Stomach (tissue), 9 donors: ENCODE data around the gene ITGB2. TPM values are rescaled to one million over a fixed set of nuclear protein-coding genes. Genes with fewer than 3 reads are reported as not detected.

Experiments
- DNase-seq, 2 donors: peaks; one replicate each; pipeline versions ENCODE4 v3.0.0 to v3.0.0-alpha.2; 2013 to 2019
- H3K27ac ChIP-seq, 5 donors: fragments of 200-600 bp in 4 of 5; sonication (generic) in 4 of 5; one replicate each; pipeline ENCODE4 v1.5.1; 2013 to 2019; ENCODE audit warnings: mild to moderate bottlenecking in 1 of 5, moderate library complexity in 1 of 5
- H3K27me3 ChIP-seq, 3 donors: fragments of 200-600 bp; sonication (generic); one replicate each; pipeline ENCODE4 v1.5.1; 2017 to 2019; ENCODE audit warnings: mixed run types in 1 of 3
- H3K36me3 ChIP-seq, 4 donors: fragments of 200-600 bp; sonication (generic); 1 replicate in 3 of 4; 2 replicates in 1 of 4; pipeline ENCODE4 v1.5.1; 2016 to 2019
- H3K4me1 ChIP-seq, 4 donors: fragments of 200-600 bp; sonication (generic); one replicate each; pipeline ENCODE4 v1.5.1; 2016 to 2019
- H3K4me3 ChIP-seq, 4 donors: fragments of 200-600 bp; sonication (generic) in 3 of 4; one replicate each; pipeline ENCODE4 v1.5.1; 2016 to 2019; ENCODE audit warnings: mild to moderate bottlenecking in 1 of 4
- H3K9me3 ChIP-seq, 4 donors: fragments of 200-600 bp; sonication (generic); one replicate each; pipeline ENCODE4 v1.5.1; 2016 to 2019
- EP300 ChIP-seq: sonication (generic); formaldehyde crosslinking; IDR thresholded peaks from one replicate; pipeline ENCODE4 v1.6.1; 2017; ENCODE audit warnings: antibody characterized with exemption
- POLR2A ChIP-seq, 4 donors: fragments of 450-650 bp; IDR thresholded peaks; one replicate each; pipeline ENCODE4 v1.6.1; 2016; ENCODE audit warnings: antibody characterized with exemption in 4 of 4, control low read depth in 2 of 4, mild to moderate bottlenecking in 1 of 4, moderate library complexity in 1 of 4
- POLR2AphosphoS5 ChIP-seq, 3 donors: sonication (generic); formaldehyde crosslinking; IDR thresholded peaks; one replicate each; pipeline ENCODE4 v1.6.1; 2016; ENCODE audit warnings: antibody characterized with exemption in 3 of 3
- WGBS, 5 donors: extraction: QIAGEN DNeasy Blood & Tissue Kit in 3 of 5; methylation state at CpG; one replicate each; pipeline versions ENCODE4 v1.1.5 to v1.1.7; 2013 to 2018; 5-methylcytosine and 5-hydroxymethylcytosine counted together
- intact Hi-C: fragments of 100-400 bp; cut with DNase I; formaldehyde crosslinking; loops from one replicate; pipeline ENCODE4 v1.15.1; 2023; ENCODE audit warnings: low total_unique reads
- polyA plus RNA-seq, 3 donors: library from polyadenylated mRNA; stranded (reverse); fragments of 200-250 nt; gene quantifications; one replicate each; pipeline ENCODE4 v1.2.3, GENCODE V29; 2013
- total RNA-seq, 5 donors: library from RNA; depleted of rRNA; stranded (reverse); fragments of >200 nt; gene quantifications; one replicate each; pipeline versions ENCODE4 v1.1.0 to v1.2.3, GENCODE V29; 2014 to 2016
- TF ChIP-seq, protein P1 (sequence below), 7 experiments: fragments of 450-650 bp in 4 of 7; fragments of 200-600 bp in 3 of 7; sonication (generic) in 3 of 7; IDR thresholded peaks; one replicate each; pipeline ENCODE4 v1.5.1; 2016 to 2019; ENCODE audit warnings: antibody characterized with exemption in 7 of 7, control low read depth in 2 of 7, mild to moderate bottlenecking in 1 of 7
- donor health status: healthy with polysubstance abuse.
- donor health status: Bipolar disorder and iron deficiency.
- donor health status: healthy.

The ITGB2 gene
- total and polyA plus RNA-seq, 8 donors: 3.5 to 72.2 (median 15.1) TPM

DNA sequence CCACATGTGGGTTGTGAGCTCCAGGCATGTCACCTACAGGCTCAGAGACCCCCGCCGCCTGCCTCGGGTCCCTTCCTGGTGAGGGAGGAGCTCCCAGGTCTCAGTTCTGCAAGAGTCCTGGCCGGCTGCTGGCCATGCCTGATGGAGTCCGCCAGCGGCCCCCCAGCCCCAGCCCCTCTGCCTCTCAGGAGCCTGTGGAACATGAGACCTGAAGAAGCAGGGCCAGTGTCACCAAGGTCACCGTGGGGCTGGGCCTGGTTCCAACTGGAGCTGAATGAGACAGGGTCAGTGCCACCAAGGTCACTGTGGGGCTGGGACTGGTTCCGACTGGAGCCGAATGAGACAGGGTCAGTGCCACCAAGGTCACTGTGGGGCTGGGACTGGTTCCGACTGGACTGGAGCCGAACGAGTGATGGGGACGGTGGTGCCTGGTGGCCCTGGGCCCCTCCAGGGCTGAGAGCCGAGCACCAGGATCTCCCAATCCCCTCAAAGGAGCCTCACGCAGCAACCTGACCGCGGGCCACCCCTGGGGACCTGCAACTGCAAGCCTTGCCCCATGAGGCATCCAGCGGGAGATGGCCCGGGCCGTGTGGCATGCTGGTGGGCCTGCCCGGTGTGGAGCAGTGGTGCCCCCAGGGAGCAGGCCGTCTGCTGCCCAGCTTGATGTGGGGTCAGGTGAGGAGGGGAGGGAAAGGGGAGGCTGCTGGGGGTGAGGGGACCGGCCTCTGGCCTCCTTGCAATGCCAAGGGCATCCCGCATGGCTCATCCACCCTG, 32.7 kb downstream of the ITGB2 start:
- peaks cover 0 to 6% (median 0%) of the 10 kb centered on the region in 4 donors for H3K4me1 ChIP-seq
- intact Hi-C loops: no loop called here
- peaks cover 0 to 55% (median 10%) of the 10 kb centered on the region in 4 donors for H3K36me3 ChIP-seq
- TF ChIP-seq POLR2AphosphoS5 (IDR thresholded peaks at IDR 0.05): no peak
- H3K4me3 ChIP-seq: no peak overlapping the region
- H3K27me3 ChIP-seq: peaks cover 0 to 48% (median 0%) of the 10 kb centered on the region in 3 donors
- no peak for DNase-seq
- WGBS, 5 donors: 81 to 93% (median 84%) methylated on average over 5 to 24 of the region's 24 CpGs
- no peak overlapping the region for H3K27ac ChIP-seq
- no peaks in the 10 kb centered on the region for H3K9me3 ChIP-seq

DNA sequence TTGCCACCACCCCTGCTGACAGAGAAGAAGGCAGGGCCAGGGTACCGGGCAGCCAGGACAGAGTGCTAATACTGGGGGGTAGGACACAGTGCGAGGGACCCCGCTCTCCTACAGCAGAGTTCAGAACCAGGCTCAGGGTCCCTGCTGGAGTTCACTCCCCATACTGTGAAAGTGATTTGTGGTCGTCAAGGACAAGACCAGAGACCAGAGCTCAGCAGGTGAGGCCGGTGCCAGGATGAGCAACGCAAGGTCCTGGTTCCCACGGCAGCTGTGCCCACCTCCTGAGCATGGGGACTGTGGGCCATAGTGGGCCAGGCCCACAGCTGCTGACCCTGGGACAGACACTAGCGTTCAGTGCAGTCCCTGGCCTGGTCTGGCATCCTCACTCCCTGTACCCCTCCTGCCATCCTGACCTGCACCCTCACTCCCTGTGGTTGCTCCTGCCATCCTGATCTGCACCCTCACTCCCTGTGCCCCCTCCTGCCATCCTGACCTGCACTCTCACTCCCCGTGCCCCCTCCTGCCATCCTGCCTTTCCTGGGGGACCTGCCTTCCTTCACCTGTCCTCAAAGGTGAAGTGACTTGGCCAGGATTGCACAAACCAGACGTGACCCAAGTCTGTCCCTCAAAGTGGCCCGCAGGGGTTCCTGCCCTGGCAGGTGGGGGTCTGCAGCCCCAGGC, 33.4 kb downstream of the ITGB2 start:
- H3K9me3 ChIP-seq: no peaks in the 10 kb centered on the region
- H3K36me3 ChIP-seq: peaks cover 0 to 55% (median 10%) of the 10 kb centered on the region in 4 donors
- intact Hi-C loops: no loop called here
- H3K27ac ChIP-seq: no peak overlapping the region
- no peak overlapping the region for H3K4me3 ChIP-seq
- TF ChIP-seq POLR2A (IDR thresholded peaks at IDR 0.05): no peak
- no peak for TF ChIP-seq EP300
- TF ChIP-seq POLR2AphosphoS5 (IDR thresholded peaks at IDR 0.05): no peak
- TF ChIP-seq, protein P1, sequence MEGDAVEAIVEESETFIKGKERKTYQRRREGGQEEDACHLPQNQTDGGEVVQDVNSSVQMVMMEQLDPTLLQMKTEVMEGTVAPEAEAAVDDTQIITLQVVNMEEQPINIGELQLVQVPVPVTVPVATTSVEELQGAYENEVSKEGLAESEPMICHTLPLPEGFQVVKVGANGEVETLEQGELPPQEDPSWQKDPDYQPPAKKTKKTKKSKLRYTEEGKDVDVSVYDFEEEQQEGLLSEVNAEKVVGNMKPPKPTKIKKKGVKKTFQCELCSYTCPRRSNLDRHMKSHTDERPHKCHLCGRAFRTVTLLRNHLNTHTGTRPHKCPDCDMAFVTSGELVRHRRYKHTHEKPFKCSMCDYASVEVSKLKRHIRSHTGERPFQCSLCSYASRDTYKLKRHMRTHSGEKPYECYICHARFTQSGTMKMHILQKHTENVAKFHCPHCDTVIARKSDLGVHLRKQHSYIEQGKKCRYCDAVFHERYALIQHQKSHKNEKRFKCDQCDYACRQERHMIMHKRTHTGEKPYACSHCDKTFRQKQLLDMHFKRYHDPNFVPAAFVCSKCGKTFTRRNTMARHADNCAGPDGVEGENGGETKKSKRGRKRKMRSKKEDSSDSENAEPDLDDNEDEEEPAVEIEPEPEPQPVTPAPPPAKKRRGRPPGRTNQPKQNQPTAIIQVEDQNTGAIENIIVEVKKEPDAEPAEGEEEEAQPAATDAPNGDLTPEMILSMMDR (IDR thresholded peaks at IDR 0.05): no peak
- 85 to 92% (median 87%) methylated on average over 10 to 11 of the region's 11 CpGs for WGBS, 5 donors
- DNase-seq: no peak
- peaks cover 0 to 48% (median 0%) of the 10 kb centered on the region in 3 donors for H3K27me3 ChIP-seq
- H3K4me1 ChIP-seq: peaks cover 0 to 13% (median 0%) of the 10 kb centered on the region in 4 donors

DNA sequence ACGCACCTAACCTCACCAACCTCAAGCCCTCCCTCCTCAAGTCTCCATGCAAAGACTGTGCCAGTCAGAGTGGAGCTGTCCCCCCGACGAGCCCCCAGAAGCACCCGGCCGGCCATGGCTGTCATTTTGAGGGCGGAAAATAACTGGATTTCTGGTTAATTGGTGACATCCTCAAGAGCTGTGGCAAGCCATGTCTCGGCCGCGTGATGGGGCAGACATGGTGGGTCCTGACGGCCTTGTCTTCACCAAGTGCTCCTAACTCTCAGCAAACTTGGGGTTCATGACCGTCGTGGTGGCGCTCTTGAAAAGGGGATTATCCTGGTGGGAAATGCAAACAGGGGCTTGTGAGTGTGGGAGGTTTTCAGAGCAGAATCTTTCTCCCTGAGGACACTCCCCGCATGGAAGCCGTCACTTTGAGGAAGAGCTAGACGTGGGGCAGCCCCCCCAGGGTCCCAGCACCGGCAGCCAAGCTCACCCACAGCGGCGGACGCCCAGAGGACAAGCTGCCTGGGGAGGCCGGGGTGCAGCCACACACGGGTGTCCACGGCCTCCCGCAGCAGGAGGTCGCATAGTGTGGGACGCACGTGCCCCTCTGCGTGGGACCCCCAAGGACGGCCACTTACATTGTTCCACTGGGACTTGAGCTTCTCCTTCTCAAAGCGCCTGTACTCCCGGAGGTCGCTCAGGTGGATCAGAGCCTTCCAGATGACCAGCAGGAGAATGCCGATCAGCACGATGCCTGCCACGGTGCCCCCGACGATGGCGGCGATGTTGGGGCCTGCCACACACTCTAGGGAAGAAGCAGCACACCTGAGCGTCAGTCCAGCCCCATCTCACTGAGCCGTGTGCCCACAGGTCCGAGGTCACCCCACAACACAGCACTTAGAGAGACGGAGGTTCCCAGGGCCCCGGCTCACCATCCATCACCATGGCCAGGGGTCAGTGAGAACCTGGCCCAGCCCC, 34.3 kb downstream of the ITGB2 start:
- DNase-seq: no peak
- H3K4me1 ChIP-seq: peaks cover 0 to 22% (median under 1%) of the 10 kb centered on the region in 4 donors
- TF ChIP-seq EP300: no peak
- TF ChIP-seq, protein P1 (IDR thresholded peaks at IDR 0.05): no peak
- TF ChIP-seq POLR2A (IDR thresholded peaks at IDR 0.05): no peak
- TF ChIP-seq POLR2AphosphoS5 (IDR thresholded peaks at IDR 0.05): no peak
- no peak overlapping the region for H3K27ac ChIP-seq
- WGBS, 5 donors: 87 to 90% (median 88%) methylated on average over 30 to 44 of the region's 44 CpGs
- H3K27me3 ChIP-seq: peaks cover 0 to 39% (median 0%) of the 10 kb centered on the region in 3 donors
- H3K4me3 ChIP-seq: no peak overlapping the region
- H3K36me3 ChIP-seq: peaks cover 0 to 48% (median 10%) of the 10 kb centered on the region in 4 donors
- intact Hi-C loops: no loop called here
- no peaks in the 10 kb centered on the region for H3K9me3 ChIP-seq

DNA sequence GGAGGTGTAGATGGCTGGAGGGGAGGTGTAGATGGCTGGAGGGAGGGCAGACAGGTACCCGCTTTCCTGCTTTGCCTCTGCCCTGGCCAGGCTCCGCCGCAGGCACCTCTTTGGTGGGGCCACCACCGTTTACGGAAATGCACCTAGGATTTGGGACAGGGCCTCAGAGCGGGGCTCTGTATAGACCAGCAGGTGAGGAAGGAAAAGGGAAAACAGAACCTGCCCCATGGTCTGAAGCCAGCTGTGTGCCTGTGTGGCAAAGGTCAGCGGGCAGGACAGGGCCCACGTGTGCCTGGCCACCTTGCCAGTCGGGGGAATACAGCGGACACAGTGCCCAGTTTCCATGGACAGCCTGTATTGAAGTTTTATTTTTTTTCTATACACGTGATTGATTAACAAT, 35.1 kb downstream of the ITGB2 start:
- no peak overlapping the region for H3K27ac ChIP-seq
- peaks cover 0 to 27% (median 3%) of the 10 kb centered on the region in 4 donors for H3K4me1 ChIP-seq
- intact Hi-C loops: no loop called here
- peaks cover 0 to 41% (median 10%) of the 10 kb centered on the region in 4 donors for H3K36me3 ChIP-seq
- no peaks in the 10 kb centered on the region for H3K9me3 ChIP-seq
- peaks cover 0 to 31% (median 0%) of the 10 kb centered on the region in 3 donors for H3K27me3 ChIP-seq
- H3K4me3 ChIP-seq: no peak overlapping the region
- WGBS, 5 donors: 69 to 78% (median 73%) methylated on average over 11 of the region's 11 CpGs
- no peak for TF ChIP-seq POLR2A (IDR thresholded peaks at IDR 0.05)
- TF ChIP-seq, protein P1 (IDR thresholded peaks at IDR 0.05): no peak
- no peak for TF ChIP-seq POLR2AphosphoS5 (IDR thresholded peaks at IDR 0.05)
- TF ChIP-seq EP300: no peak
- DNase-seq: no peak
